ENCODE data around the gene FBXL2. TPM values are rescaled to one million over a fixed set of nuclear protein-coding genes. Genes with fewer than 3 reads are reported as not detected.
A peak's percentile ranks its signal among the peaks of the same experiment; 100 is the strongest.
"Not testable (repeated sequence)": the region's sequence is repeated elsewhere in the genome, so short reads cannot be mapped to it uniquely, and the experiment has no call there.

Gene FBXL2
- polyA plus RNA-seq, 4 donors = 2.8 to 15.1 TPM; not detected in 2

- no peak for DNase-seq
- WGBS, 3 donors = 90 to 98% (median 90%) methylated on average over 1 of the region's 1 CpG
These were observed 142.7 kb downstream of the FBXL2 start for GRCh38 chr3:33419948-33420347.

GRCh38 chr3:33420966-33421365, 143.7 kb downstream of the FBXL2 start:
- WGBS, 3 donors = 97 to 100% (median 100%) methylated on average over 2 of the region's 2 CpGs
- FAIRE-seq = no peak

More at GRCh38 chr3:33419948-33420347, 142.7 kb downstream of the FBXL2 start:
- no peaks in the 10 kb centered on the region for H3K27me3 ChIP-seq (ENCODE audit: control insufficient read depth in 3 of 3, insufficient read depth in 3 of 3, low read length in 3 of 3)
- no peak overlapping the region for H3K27ac ChIP-seq (ENCODE audit: low read depth in 1 of 3, low read length in 2 of 3)
- no peak overlapping the region for H3K4me3 ChIP-seq (ENCODE audit: low read depth in 1 of 3, low read length in 3 of 3)
- no peak for FAIRE-seq
- no peaks in the 10 kb centered on the region for H3K4me1 ChIP-seq (ENCODE audit: control insufficient read depth in 3 of 3, insufficient read depth in 2 of 3, low read depth in 1 of 3, low read length in 2 of 3)
- H3K36me3 ChIP-seq (ENCODE audit: control insufficient read depth in 3 of 3, insufficient read depth in 2 of 3, low read depth in 1 of 3, low read length in 3 of 3) = peaks cover 0 to 47% (median 4%) of the 10 kb centered on the region in 3 donors
- H3K9me3 ChIP-seq (ENCODE audit: control insufficient read depth in 2 of 2, insufficient read depth in 1 of 2, low read depth in 1 of 2, low read length in 1 of 2) = no peaks in the 10 kb centered on the region

GRCh38 chr3:33424606-33425452, 147.6 kb downstream of the FBXL2 start:
- 88 to 93% (median 90%) methylated on average over 10 of the region's 10 CpGs for WGBS, 3 donors
- no peaks in the 10 kb centered on the region for H3K27me3 ChIP-seq (ENCODE audit: control insufficient read depth in 3 of 3, insufficient read depth in 3 of 3, low read length in 3 of 3)
- H3K4me1 ChIP-seq (ENCODE audit: control insufficient read depth in 3 of 3, insufficient read depth in 2 of 3, low read depth in 1 of 3, low read length in 2 of 3) = peaks cover 2 to 13% (median 6%) of the 10 kb centered on the region in 3 donors
- no peak overlapping the region for H3K27ac ChIP-seq (ENCODE audit: low read depth in 1 of 3, low read length in 2 of 3)
- H3K4me3 ChIP-seq (ENCODE audit: low read depth in 1 of 3, low read length in 3 of 3) = no peak overlapping the region
- FAIRE-seq (no peak), DNase-seq (no peak)
- no peaks in the 10 kb centered on the region for H3K9me3 ChIP-seq (ENCODE audit: control insufficient read depth in 2 of 2, insufficient read depth in 1 of 2, low read depth in 1 of 2, low read length in 1 of 2)
- H3K36me3 ChIP-seq (ENCODE audit: control insufficient read depth in 3 of 3, insufficient read depth in 2 of 3, low read depth in 1 of 3, low read length in 3 of 3) = peaks cover 0 to 32% (median 3%) of the 10 kb centered on the region in 3 donors

More at GRCh38 chr3:33420966-33421365, 143.7 kb downstream of the FBXL2 start:
- no peak for DNase-seq
- peaks cover 0 to 44% (median 4%) of the 10 kb centered on the region in 3 donors for H3K36me3 ChIP-seq (ENCODE audit: control insufficient read depth in 3 of 3, insufficient read depth in 2 of 3, low read depth in 1 of 3, low read length in 3 of 3)
- no peaks in the 10 kb centered on the region for H3K27me3 ChIP-seq (ENCODE audit: control insufficient read depth in 3 of 3, insufficient read depth in 3 of 3, low read length in 3 of 3)
- H3K4me1 ChIP-seq (ENCODE audit: control insufficient read depth in 3 of 3, insufficient read depth in 2 of 3, low read depth in 1 of 3, low read length in 2 of 3) = peaks cover 0 to under 1% (median 0%) of the 10 kb centered on the region in 3 donors
- no peak overlapping the region for H3K27ac ChIP-seq (ENCODE audit: low read depth in 1 of 3, low read length in 2 of 3)
- H3K4me3 ChIP-seq (ENCODE audit: low read depth in 1 of 3, low read length in 3 of 3) = no peak overlapping the region
- no peaks in the 10 kb centered on the region for H3K9me3 ChIP-seq (ENCODE audit: control insufficient read depth in 2 of 2, insufficient read depth in 1 of 2, low read depth in 1 of 2, low read length in 1 of 2)

- DNase-seq (peak in 1 of 2 donors; percentile 23), FAIRE-seq (no peak)
- 86 to 92% (median 92%) methylated on average over 2 of the region's 2 CpGs for WGBS, 3 donors
- H3K9me3 ChIP-seq (ENCODE audit: control insufficient read depth in 2 of 2, insufficient read depth in 1 of 2, low read depth in 1 of 2, low read length in 1 of 2) = no peaks in the 10 kb centered on the region
- no peak overlapping the region for H3K4me3 ChIP-seq (ENCODE audit: low read depth in 1 of 3, low read length in 3 of 3)
- H3K27ac ChIP-seq (ENCODE audit: low read depth in 1 of 3, low read length in 2 of 3) = no peak overlapping the region
- peaks cover 2 to 13% (median 7%) of the 10 kb centered on the region in 3 donors for H3K4me1 ChIP-seq (ENCODE audit: control insufficient read depth in 3 of 3, insufficient read depth in 2 of 3, low read depth in 1 of 3, low read length in 2 of 3)
- H3K36me3 ChIP-seq (ENCODE audit: control insufficient read depth in 3 of 3, insufficient read depth in 2 of 3, low read depth in 1 of 3, low read length in 3 of 3) = peaks cover 0 to 28% (median 3%) of the 10 kb centered on the region in 3 donors
- no peaks in the 10 kb centered on the region for H3K27me3 ChIP-seq (ENCODE audit: control insufficient read depth in 3 of 3, insufficient read depth in 3 of 3, low read length in 3 of 3)
These were observed 148.2 kb downstream of the FBXL2 start for GRCh38 chr3:33425453-33425852.

GRCh38 chr3:33426068-33426467, 148.8 kb downstream of the FBXL2 start:
- H3K27ac ChIP-seq (ENCODE audit: low read depth in 1 of 3, low read length in 2 of 3) = peak overlapping the region in 1 of 3 donors; percentile 81
- FAIRE-seq (no peak), DNase-seq (no peak)
- H3K27me3 ChIP-seq (ENCODE audit: control insufficient read depth in 3 of 3, insufficient read depth in 3 of 3, low read length in 3 of 3) = no peaks in the 10 kb centered on the region
- 94 to 100% (median 94%) methylated on average over 1 of the region's 1 CpG for WGBS, 3 donors
- H3K4me3 ChIP-seq (ENCODE audit: low read depth in 1 of 3, low read length in 3 of 3) = no peak overlapping the region
- H3K9me3 ChIP-seq (ENCODE audit: control insufficient read depth in 2 of 2, insufficient read depth in 1 of 2, low read depth in 1 of 2, low read length in 1 of 2) = no peaks in the 10 kb centered on the region
- peaks cover 0 to 22% (median 3%) of the 10 kb centered on the region in 3 donors for H3K36me3 ChIP-seq (ENCODE audit: control insufficient read depth in 3 of 3, insufficient read depth in 2 of 3, low read depth in 1 of 3, low read length in 3 of 3)
- H3K4me1 ChIP-seq (ENCODE audit: control insufficient read depth in 3 of 3, insufficient read depth in 2 of 3, low read depth in 1 of 3, low read length in 2 of 3) = peaks cover 2 to 13% (median 10%) of the 10 kb centered on the region in 3 donors

- Histone ChIP-seq H3K27ac (ENCODE audit: low read depth in 1 of 3, low read length in 2 of 3) (peak overlapping the region in 2 of 3 donors; percentile 27 to 81), H3K4me3 (ENCODE audit: low read depth in 1 of 3, low read length in 3 of 3) (no peak overlapping the region), H3K27me3 (ENCODE audit: control insufficient read depth in 3 of 3, insufficient read depth in 3 of 3, low read length in 3 of 3) (no peaks in the 10 kb centered on the region), H3K9me3 (ENCODE audit: control insufficient read depth in 2 of 2, insufficient read depth in 1 of 2, low read depth in 1 of 2, low read length in 1 of 2) (no peaks in the 10 kb centered on the region), H3K36me3 (ENCODE audit: control insufficient read depth in 3 of 3, insufficient read depth in 2 of 3, low read depth in 1 of 3, low read length in 3 of 3) (peaks cover 0 to 16% (median under 1%) of the 10 kb centered on the region in 3 donors), H3K4me1 (ENCODE audit: control insufficient read depth in 3 of 3, insufficient read depth in 2 of 3, low read depth in 1 of 3, low read length in 2 of 3) (peaks cover 2 to 13% (median 10%) of the 10 kb centered on the region in 3 donors)
- WGBS, 3 donors = 32 to 61% (median 41%) methylated on average over 10 of the region's 10 CpGs
- DNase-seq = peak; percentile 88 to 90
- FAIRE-seq = no peak
These were observed 149.5 kb downstream of the FBXL2 start for GRCh38 chr3:33426630-33427317.

GRCh38 chr3:33428734-33429133, 151.5 kb downstream of the FBXL2 start:
- DNase-seq (no peak), FAIRE-seq (no peak)
- WGBS, 3 donors = 85 to 91% (median 87%) methylated on average over 7 of the region's 7 CpGs
- no peak overlapping the region for H3K4me3 ChIP-seq (ENCODE audit: low read depth in 1 of 3, low read length in 3 of 3)
- no peaks in the 10 kb centered on the region for H3K9me3 ChIP-seq (ENCODE audit: control insufficient read depth in 2 of 2, insufficient read depth in 1 of 2, low read depth in 1 of 2, low read length in 1 of 2)
- H3K36me3 ChIP-seq (ENCODE audit: control insufficient read depth in 3 of 3, insufficient read depth in 2 of 3, low read depth in 1 of 3, low read length in 3 of 3) = peaks cover 0 to 9% (median 0%) of the 10 kb centered on the region in 3 donors
- peak overlapping the region in 1 of 3 donors; percentile 8 for H3K27ac ChIP-seq (ENCODE audit: low read depth in 1 of 3, low read length in 2 of 3)
- peaks cover 2 to 13% (median 10%) of the 10 kb centered on the region in 3 donors for H3K4me1 ChIP-seq (ENCODE audit: control insufficient read depth in 3 of 3, insufficient read depth in 2 of 3, low read depth in 1 of 3, low read length in 2 of 3)
- H3K27me3 ChIP-seq (ENCODE audit: control insufficient read depth in 3 of 3, insufficient read depth in 3 of 3, low read length in 3 of 3) = no peaks in the 10 kb centered on the region

- H3K4me3 ChIP-seq (ENCODE audit: low read depth in 1 of 3, low read length in 3 of 3); H3K9me3 ChIP-seq (ENCODE audit: control insufficient read depth in 2 of 2, insufficient read depth in 1 of 2, low read depth in 1 of 2, low read length in 1 of 2); H3K27ac ChIP-seq (ENCODE audit: low read depth in 1 of 3, low read length in 2 of 3); H3K36me3 ChIP-seq (ENCODE audit: control insufficient read depth in 3 of 3, insufficient read depth in 2 of 3, low read depth in 1 of 3, low read length in 3 of 3); DNase-seq; FAIRE-seq; H3K27me3 ChIP-seq (ENCODE audit: control insufficient read depth in 3 of 3, insufficient read depth in 3 of 3, low read length in 3 of 3): not testable (repeated sequence)
- WGBS, 3 donors = 70 to 75% (median 73%) methylated on average over 2 of the region's 2 CpGs
- H3K4me1 ChIP-seq (ENCODE audit: control insufficient read depth in 3 of 3, insufficient read depth in 2 of 3, low read depth in 1 of 3, low read length in 2 of 3) = peaks cover 2 to 13% (median 10%) of the 10 kb centered on the region in 3 donors
These were observed 152.1 kb downstream of the FBXL2 start for GRCh38 chr3:33429306-33429705.

Measured in small intestine (tissue), 7 donors.